ENCODE results near the gene MINDY2.

Gene MINDY2

DNA sequence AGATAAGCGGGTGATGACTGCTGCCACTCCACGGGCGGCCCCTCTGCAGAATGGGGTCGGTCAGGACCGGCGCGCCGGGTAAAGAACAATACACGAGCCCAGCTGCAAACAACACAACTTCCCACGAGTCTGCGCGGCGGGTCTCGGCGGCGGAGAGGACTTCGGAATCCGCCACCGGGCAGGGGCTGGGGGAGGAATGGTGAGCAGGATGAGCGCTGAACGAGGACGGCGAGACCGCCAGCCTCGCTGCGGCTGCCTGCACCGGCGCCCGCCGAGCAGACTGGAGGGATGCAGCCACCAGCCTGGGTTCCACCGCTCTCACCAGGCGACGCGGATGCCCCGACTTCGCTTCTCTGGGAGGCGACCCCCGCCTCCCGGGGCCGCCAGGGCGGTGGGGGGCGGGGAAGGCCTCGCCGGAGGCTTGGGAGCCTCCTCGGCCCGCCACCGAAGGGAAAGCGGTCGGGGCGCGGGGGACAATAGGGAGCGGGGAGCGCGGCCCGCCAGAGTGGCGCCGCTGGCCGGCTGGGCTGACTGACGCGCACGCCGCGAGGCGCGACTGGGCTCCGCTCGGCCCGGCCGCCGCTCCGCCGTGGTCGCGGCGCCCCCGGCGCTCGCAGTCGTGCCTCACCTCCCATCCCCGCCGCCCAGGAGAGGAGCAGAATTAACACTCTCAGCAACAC is 22.1 kb upstream of the MINDY2 start:
- Histone ChIP-seq H3K4me3 (replicated peaks; ENCODE audit: low read depth, low read length) (peak overlapping the region; percentile 82), H3K36me3 (ENCODE audit: control insufficient read depth, insufficient read depth, low read length) (no peaks in the 10 kb centered on the region), H3K27me3 (replicated peaks; ENCODE audit: control insufficient read depth, insufficient read depth, low read length) (no peaks in the 10 kb centered on the region)
- TF ChIP-seq CTCF (IDR thresholded peaks at IDR 0.05; ENCODE audit: insufficient read depth, low read length, poor library complexity, severe bottlenecking), result no peak
- DNase-seq (ENCODE audit: extremely low read depth, insufficient read length), result peak; percentile 70

DNA sequence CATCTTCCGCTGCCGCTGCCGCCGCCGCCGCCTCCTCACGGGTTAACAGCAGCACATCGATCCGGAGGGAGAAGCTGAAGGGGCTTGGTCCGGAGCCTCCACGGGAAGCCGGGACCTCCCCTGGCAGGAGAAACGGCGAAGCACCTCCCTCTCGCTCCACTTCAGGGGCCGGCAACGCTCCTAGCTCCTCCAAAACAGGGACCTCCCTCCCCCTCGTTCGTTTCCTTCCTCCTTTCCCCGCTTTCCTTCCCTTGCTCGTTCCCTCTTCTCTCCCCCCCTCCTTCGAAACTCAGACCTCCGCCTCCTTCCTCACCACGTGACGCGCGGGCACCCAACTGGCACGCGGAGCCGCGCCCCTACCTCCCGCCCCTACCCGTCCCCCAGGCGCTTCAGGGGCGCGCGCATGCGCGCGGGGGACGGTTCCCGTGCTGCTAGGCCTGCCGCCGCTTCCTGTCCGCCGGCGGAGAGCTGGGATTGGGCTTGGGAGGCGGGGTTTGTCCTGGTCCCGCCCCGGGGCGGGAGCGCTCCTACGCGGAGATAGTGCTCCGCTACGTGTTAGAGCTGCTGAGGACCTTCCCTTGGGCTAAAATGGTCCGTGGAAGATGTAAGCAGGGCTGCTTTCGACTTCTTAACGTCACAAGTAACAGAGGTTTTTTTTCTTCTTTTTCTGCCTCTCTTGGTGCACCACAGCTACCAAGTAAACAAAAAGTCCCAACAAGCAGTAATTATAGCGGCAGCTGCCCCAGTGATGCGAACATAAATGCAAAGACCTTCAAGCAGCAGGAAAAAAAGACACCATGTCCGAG is 21.4 kb upstream of the MINDY2 start, which contains the start of gene ADAM10:
ADAM10 (minus strand) TSS at position 176 of the 806 bp plus-strand sequence; CDS start at position 3, 173 bp downstream.
- no peaks in the 10 kb centered on the region for H3K36me3 ChIP-seq (ENCODE audit: control insufficient read depth, insufficient read depth, low read length)
- H3K27me3 ChIP-seq (replicated peaks; ENCODE audit: control insufficient read depth, insufficient read depth, low read length), result no peaks in the 10 kb centered on the region
- DNase-seq (ENCODE audit: extremely low read depth, insufficient read length), result peak; percentile 100
- peak within 1 kb of the TSS; percentile 82 for H3K4me3 ChIP-seq (replicated peaks; ENCODE audit: low read depth, low read length)
- TF ChIP-seq CTCF (IDR thresholded peaks at IDR 0.05; ENCODE audit: insufficient read depth, low read length, poor library complexity, severe bottlenecking), result no peak

- Histone ChIP-seq H3K36me3 (ENCODE audit: control insufficient read depth, insufficient read depth, low read length) (no peaks in the 10 kb centered on the region), H3K27me3 (replicated peaks; ENCODE audit: control insufficient read depth, insufficient read depth, low read length) (no peaks in the 10 kb centered on the region), H3K4me3 (replicated peaks; ENCODE audit: low read depth, low read length) (no peak overlapping the region)
- no peak for DNase-seq (ENCODE audit: extremely low read depth, insufficient read length)
- no peak for TF ChIP-seq CTCF (IDR thresholded peaks at IDR 0.05; ENCODE audit: insufficient read depth, low read length, poor library complexity, severe bottlenecking)
These were observed 18.4 kb upstream of the MINDY2 start for GRCh38 chr15:58752716-58753115.

DNA sequence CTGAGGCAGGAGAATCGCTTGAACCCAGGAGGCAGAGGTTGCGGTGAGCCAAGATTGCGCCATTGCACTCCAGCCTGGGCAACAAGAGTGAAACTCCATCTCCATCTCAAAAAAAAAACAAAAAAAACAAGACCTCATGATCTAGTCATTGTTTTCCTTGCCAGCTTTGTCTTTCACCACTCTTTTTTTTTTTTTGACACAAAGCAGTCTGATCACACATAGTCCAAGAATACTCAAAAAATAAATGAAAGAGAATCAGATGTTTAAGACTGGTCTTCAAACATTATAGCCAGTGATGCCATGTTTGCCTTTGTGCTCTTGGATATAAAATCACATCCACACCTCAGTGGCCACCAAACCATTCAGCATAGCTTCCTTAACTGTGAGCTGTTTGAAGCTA is 15.8 kb upstream of the MINDY2 start:
- H3K36me3 ChIP-seq (ENCODE audit: control insufficient read depth, insufficient read depth, low read length), result no peaks in the 10 kb centered on the region
- no peak for DNase-seq (ENCODE audit: extremely low read depth, insufficient read length)
- H3K27me3 ChIP-seq (replicated peaks; ENCODE audit: control insufficient read depth, insufficient read depth, low read length), result no peaks in the 10 kb centered on the region
- no peak for TF ChIP-seq CTCF (IDR thresholded peaks at IDR 0.05; ENCODE audit: insufficient read depth, low read length, poor library complexity, severe bottlenecking)
- no peak overlapping the region for H3K4me3 ChIP-seq (replicated peaks; ENCODE audit: low read depth, low read length)

DNA sequence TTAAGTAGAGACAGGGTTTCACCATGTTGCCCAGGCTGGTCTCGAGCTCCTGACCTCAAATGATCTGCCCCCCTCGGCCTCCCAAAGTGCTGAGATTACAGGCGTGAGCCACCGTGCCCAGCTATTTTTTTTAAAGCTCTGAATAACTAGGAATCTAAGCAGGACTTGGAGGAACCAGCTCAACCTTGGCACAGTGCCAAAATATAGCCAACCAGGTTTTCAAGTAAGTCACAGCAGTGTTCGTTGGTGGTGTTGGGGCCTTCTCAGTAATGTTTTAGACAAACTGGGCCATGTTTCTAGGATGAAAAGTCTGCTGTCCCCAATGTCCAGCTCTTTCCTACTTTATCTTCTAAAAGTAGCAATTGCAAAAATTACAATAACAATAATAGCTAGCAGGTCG is 15.1 kb upstream of the MINDY2 start:
- no peaks in the 10 kb centered on the region for H3K36me3 ChIP-seq (ENCODE audit: control insufficient read depth, insufficient read depth, low read length)
- no peak for TF ChIP-seq CTCF (IDR thresholded peaks at IDR 0.05; ENCODE audit: insufficient read depth, low read length, poor library complexity, severe bottlenecking)
- no peaks in the 10 kb centered on the region for H3K27me3 ChIP-seq (replicated peaks; ENCODE audit: control insufficient read depth, insufficient read depth, low read length)
- DNase-seq (ENCODE audit: extremely low read depth, insufficient read length), result no peak
- H3K4me3 ChIP-seq (replicated peaks; ENCODE audit: low read depth, low read length), result no peak overlapping the region

All from GM06990 (cell line).